ENCODE data around the gene DOK5. TPM values are rescaled to one million over a fixed set of nuclear protein-coding genes. Genes with fewer than 3 reads are reported as not detected.

DOK5 gene
- total and polyA plus RNA-seq, 2 donors from 2014 or later, result 4.8 to 5.4 TPM

GRCh38 chr20:54517241-54517975 is 42.0 kb downstream of the DOK5 start:
- no peak for FAIRE-seq
- no peak for DNase-seq
- Histone ChIP-seq H3K36me3 (ENCODE audit: control insufficient read depth in 2 of 3, insufficient read depth in 3 of 3, low read length in 3 of 3) (no peaks in the 10 kb centered on the region), H3K9ac (ENCODE audit: low read length in 3 of 3) (no peak overlapping the region), H3K9me3 (ENCODE audit: control insufficient read depth in 2 of 3, insufficient read depth in 1 of 3, low read length in 3 of 3) (no peaks in the 10 kb centered on the region), H3K4me3 (ENCODE audit: low read length in 3 of 3) (no peak overlapping the region), H3K4me1 (ENCODE audit: control insufficient read depth in 2 of 3, insufficient read depth in 2 of 3, low read depth in 1 of 3, low read length in 3 of 3) (peaks cover 0 to 2% (median 0%) of the 10 kb centered on the region in 3 donors), H3K27me3 (ENCODE audit: control insufficient read depth, insufficient read depth, low read length) (no peaks in the 10 kb centered on the region), H3K27ac (ENCODE audit: low read depth in 2 of 2, low read length in 2 of 2) (no peak overlapping the region)
- TF ChIP-seq CTCF (IDR thresholded peaks at IDR 0.05; ENCODE audit: borderline replicate concordance, extremely low read depth, insufficient read depth), result no peak
- intact Hi-C loops (cut with DNase I), result no loop called here

DNA sequence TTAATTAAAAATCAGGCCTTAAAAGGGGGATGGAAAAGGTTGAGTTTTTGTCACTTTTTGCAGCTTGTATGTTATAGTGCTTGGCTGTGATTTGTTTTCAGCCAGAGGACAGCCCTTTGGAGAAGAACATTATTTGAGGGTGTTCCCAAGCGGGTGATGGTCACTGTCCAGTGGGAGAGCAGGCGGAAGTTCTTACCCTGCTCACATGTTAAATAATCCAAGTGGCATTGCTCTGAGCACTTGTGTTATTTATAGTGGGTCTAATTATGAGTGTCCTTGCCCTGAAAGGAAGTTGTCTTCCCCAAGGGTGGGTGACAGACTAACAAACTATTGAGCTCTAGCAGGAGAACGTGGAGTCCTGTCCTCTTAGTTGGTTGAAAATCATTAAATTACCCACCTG is 49.5 kb downstream of the DOK5 start:
- no peak overlapping the region for H3K4me3 ChIP-seq (ENCODE audit: low read length in 3 of 3)
- no peaks in the 10 kb centered on the region for H3K27me3 ChIP-seq (ENCODE audit: control insufficient read depth, insufficient read depth, low read length)
- no peak for FAIRE-seq
- TF ChIP-seq CTCF (IDR thresholded peaks at IDR 0.05; ENCODE audit: borderline replicate concordance, extremely low read depth, insufficient read depth), result no peak
- intact Hi-C loops (cut with DNase I), result no loop called here
- no peaks in the 10 kb centered on the region for H3K4me1 ChIP-seq (ENCODE audit: control insufficient read depth in 2 of 3, insufficient read depth in 2 of 3, low read depth in 1 of 3, low read length in 3 of 3)
- no peaks in the 10 kb centered on the region for H3K9me3 ChIP-seq (ENCODE audit: control insufficient read depth in 2 of 3, insufficient read depth in 1 of 3, low read length in 3 of 3)
- H3K27ac ChIP-seq (ENCODE audit: low read depth in 2 of 2, low read length in 2 of 2), result no peak overlapping the region
- H3K36me3 ChIP-seq (ENCODE audit: control insufficient read depth in 2 of 3, insufficient read depth in 3 of 3, low read length in 3 of 3), result no peaks in the 10 kb centered on the region
- no peak for DNase-seq
- H3K9ac ChIP-seq (ENCODE audit: low read length in 3 of 3), result no peak overlapping the region

DNA sequence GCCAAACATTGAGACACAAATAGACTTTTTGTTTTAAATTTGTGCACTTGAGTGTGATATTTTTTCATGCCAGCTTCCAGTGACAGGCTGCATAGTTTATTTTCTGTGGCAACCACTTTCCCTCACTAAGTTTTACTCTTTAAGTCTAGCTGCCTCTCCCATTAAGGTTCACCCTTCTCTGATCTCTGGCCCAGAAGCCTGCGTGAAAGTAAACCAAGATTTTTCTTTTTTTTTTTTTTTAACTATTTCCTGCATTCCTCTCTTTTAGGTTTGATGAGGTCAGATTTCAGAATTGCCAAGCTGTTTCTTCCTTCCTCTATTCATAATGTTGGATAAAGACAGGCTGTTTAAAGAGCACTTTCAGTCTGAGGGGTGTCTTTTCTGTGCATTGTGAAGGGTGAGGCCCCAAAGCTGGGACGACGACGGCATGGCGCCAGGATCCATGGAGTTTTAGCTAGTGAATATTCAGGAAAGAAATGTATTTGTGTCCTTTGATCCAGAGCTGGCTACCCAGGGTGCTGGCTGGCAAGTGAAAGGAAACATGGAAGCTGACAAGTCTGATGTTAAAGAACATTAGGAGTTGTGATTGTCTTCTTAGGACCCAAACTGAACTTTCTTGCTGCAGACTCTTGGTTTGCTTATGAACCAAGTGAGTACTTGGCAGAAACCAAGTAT is 50.7 kb downstream of the DOK5 start:
- no peak overlapping the region for H3K9ac ChIP-seq (ENCODE audit: low read length in 3 of 3)
- TF ChIP-seq CTCF (IDR thresholded peaks at IDR 0.05; ENCODE audit: borderline replicate concordance, extremely low read depth, insufficient read depth), result no peak
- no peak overlapping the region for H3K27ac ChIP-seq (ENCODE audit: low read depth in 2 of 2, low read length in 2 of 2)
- H3K4me3 ChIP-seq (ENCODE audit: low read length in 3 of 3), result no peak overlapping the region
- intact Hi-C loops (cut with DNase I), result no loop called here
- H3K36me3 ChIP-seq (ENCODE audit: control insufficient read depth in 2 of 3, insufficient read depth in 3 of 3, low read length in 3 of 3), result no peaks in the 10 kb centered on the region
- no peak for FAIRE-seq
- DNase-seq, result peak in 1 of 5 donors; percentile 13
- H3K9me3 ChIP-seq (ENCODE audit: control insufficient read depth in 2 of 3, insufficient read depth in 1 of 3, low read length in 3 of 3), result no peaks in the 10 kb centered on the region
- no peaks in the 10 kb centered on the region for H3K4me1 ChIP-seq (ENCODE audit: control insufficient read depth in 2 of 3, insufficient read depth in 2 of 3, low read depth in 1 of 3, low read length in 3 of 3)
- H3K27me3 ChIP-seq (ENCODE audit: control insufficient read depth, insufficient read depth, low read length), result no peaks in the 10 kb centered on the region

All from kidney (tissue), 14 donors.